WI38 (cell line): ENCODE measurements around the gene SYNM.

Source experiments
- H3K4me3 ChIP-seq: 2 replicates; pipeline ENCODE4 v1.5.1; 2011; ENCODE audit warnings: low read depth, mild to moderate bottlenecking, control low read depth, low read length
- CTCF ChIP-seq: IDR thresholded peaks from 2 replicates; pipeline ENCODE4 v1.5.1; 2012; ENCODE audit warnings: low read depth, mild to moderate bottlenecking, control low read depth, low read length

Gene SYNM

GRCh38 chr15:99121691-99122410 lies 17.0 kb downstream of the SYNM start:
- H3K4me3 ChIP-seq = no peak overlapping the region
- TF ChIP-seq CTCF = no peak

GRCh38 chr15:99122831-99123712 lies 18.2 kb downstream of the SYNM start:
- H3K4me3 ChIP-seq = peak overlapping the region; percentile 26; the same call in 1 of the 2 replicates
- TF ChIP-seq CTCF = no peak

- no peak for TF ChIP-seq CTCF
- H3K4me3 ChIP-seq = peak overlapping the region; percentile 26; the same call in 1 of the 2 replicates
Measured at GRCh38 chr15:99123713-99124451, 19.0 kb downstream of the SYNM start.

GRCh38 chr15:99124641-99125040 lies 19.8 kb downstream of the SYNM start:
- TF ChIP-seq CTCF = no peak
- H3K4me3 ChIP-seq = no peak overlapping the region

- no peak overlapping the region for H3K4me3 ChIP-seq
- no peak for TF ChIP-seq CTCF
Measured at GRCh38 chr15:99125061-99125891, 20.4 kb downstream of the SYNM start.

GRCh38 chr15:99126131-99126588 lies 21.3 kb downstream of the SYNM start:
- no peak for TF ChIP-seq CTCF
- no peak overlapping the region for H3K4me3 ChIP-seq
